ENCODE measurements around the gene RBFOX1.

RBFOX1 gene

DNA sequence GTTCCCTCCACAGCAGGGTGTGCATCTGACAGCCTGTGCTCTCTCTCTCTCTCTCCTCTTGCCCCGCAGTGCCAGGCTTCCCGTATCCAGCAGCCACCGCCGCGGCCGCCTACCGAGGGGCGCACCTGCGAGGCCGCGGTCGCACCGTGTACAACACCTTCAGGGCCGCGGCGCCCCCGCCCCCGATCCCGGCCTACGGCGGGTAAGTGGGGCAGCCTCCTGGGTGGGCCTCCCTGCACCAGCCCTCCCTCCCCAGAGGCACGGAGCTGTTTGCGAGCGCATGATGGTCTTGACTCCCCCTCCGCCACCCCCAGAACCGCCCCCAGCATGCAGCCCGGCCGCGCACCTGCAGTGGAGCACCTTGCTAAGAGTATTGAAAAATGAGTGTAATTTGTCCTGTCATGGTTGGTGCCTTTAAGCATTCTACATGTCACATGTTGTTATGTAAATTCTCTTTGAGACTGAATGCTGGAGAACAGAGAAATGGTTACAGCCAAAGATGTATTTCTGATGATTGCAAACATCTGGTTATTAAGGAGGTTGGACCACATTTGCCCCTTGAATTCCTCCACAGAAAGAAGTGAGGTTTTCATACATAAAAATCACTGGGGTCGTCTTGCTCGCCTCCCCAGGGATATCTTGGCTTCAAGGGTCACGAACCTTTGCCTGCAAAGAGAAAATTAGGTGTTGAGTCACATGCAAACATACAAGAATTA is 321.3 kb downstream of the RBFOX1 start:
- Mint-ChIP-seq H3K4me3 (no peak overlapping the region), H3K9me3 (peaks cover 7% of the 10 kb centered on the region), H3K27ac (no peak overlapping the region), H3K27me3 (no peaks in the 10 kb centered on the region), H3K4me1 (ENCODE audit: low read depth) (no peaks in the 10 kb centered on the region), H3K36me3 (ENCODE audit: low read depth) (no peaks in the 10 kb centered on the region)

DNA sequence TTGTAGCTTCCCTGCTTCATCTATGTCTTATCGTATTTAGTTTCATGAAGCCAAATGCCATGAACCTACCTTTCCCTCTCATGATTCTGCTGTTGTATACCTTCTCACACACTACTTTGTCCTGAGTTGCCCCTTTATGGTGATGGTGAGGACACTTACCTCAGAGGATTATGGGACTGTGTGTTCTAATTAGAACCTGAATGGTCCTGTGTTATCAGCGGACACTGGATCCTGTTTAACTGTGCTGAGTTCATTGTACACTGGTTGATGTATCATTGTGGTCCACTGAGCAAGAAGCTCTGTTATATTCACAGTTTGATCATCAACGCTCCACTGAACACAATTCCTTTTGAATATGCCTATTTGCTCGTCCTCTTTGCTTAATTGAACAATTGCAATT is 343.0 kb downstream of the RBFOX1 start:
- H3K4me3 Mint-ChIP-seq = no peak overlapping the region
- H3K27ac Mint-ChIP-seq = no peak overlapping the region
- H3K4me1 Mint-ChIP-seq (ENCODE audit: low read depth) = no peaks in the 10 kb centered on the region
- peaks cover 8% of the 10 kb centered on the region for H3K9me3 Mint-ChIP-seq
- H3K36me3 Mint-ChIP-seq (ENCODE audit: low read depth) = no peaks in the 10 kb centered on the region
- H3K27me3 Mint-ChIP-seq = no peaks in the 10 kb centered on the region

GRCh38 chr16:7680296-7680695 is 347.7 kb downstream of the RBFOX1 start:
- no peak overlapping the region for H3K27ac Mint-ChIP-seq
- no peaks in the 10 kb centered on the region for H3K36me3 Mint-ChIP-seq (ENCODE audit: low read depth)
- no peaks in the 10 kb centered on the region for H3K4me1 Mint-ChIP-seq (ENCODE audit: low read depth)
- H3K27me3 Mint-ChIP-seq = no peaks in the 10 kb centered on the region
- peaks cover 8% of the 10 kb centered on the region for H3K9me3 Mint-ChIP-seq
- no peak overlapping the region for H3K4me3 Mint-ChIP-seq

DNA sequence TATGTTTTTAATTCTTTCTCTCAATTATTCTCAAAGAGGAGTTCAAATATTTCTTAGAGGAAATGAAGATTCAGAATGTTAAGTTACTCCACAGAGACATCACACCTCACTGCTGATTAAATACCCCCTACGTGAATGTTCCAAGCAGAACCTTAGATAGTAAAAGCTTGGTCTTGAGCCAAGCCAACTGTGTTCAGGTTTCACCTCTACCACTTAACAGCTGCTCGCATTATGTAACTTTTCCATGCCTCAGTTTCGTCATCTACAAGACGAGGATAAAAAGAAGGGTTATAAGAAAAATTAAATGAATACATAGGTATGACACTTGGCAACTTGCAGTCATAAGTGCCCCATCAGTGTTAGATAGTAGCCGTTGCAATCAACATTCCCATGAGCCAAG is 356.2 kb downstream of the RBFOX1 start:
- Mint-ChIP-seq H3K9me3 (peaks cover 8% of the 10 kb centered on the region), H3K4me1 (ENCODE audit: low read depth) (no peaks in the 10 kb centered on the region), H3K27ac (no peak overlapping the region)

DNA sequence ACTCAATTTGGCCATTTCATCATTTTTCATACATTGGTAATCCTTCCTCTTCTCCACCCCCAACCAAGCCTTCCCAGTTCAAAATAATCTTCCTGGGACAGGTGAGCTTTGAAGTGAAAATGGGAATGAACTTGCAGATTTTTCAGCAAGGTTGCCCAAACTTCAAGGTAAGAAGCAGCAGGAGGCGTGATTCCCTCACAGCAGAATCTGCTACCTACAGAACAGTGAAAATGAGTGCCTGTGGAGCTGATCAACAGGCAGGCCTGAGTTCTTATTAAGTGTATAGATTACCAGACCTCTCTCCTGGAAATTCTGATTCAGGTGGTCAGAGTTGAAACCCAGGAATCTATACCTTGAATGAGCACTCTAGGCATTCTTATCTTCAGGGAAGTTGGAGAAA is 356.6 kb downstream of the RBFOX1 start:
- H3K36me3 Mint-ChIP-seq (ENCODE audit: low read depth) = no peaks in the 10 kb centered on the region
- peaks cover 8% of the 10 kb centered on the region for H3K9me3 Mint-ChIP-seq
- no peaks in the 10 kb centered on the region for H3K27me3 Mint-ChIP-seq
- no peaks in the 10 kb centered on the region for H3K4me1 Mint-ChIP-seq (ENCODE audit: low read depth)
- no peak overlapping the region for H3K4me3 Mint-ChIP-seq
- no peak overlapping the region for H3K27ac Mint-ChIP-seq

More for the DNA sequence above, 356.2 kb downstream of the RBFOX1 start:
- Mint-ChIP-seq H3K36me3 (ENCODE audit: low read depth) (no peaks in the 10 kb centered on the region), H3K4me3 (no peak overlapping the region), H3K27me3 (no peaks in the 10 kb centered on the region)

DNA sequence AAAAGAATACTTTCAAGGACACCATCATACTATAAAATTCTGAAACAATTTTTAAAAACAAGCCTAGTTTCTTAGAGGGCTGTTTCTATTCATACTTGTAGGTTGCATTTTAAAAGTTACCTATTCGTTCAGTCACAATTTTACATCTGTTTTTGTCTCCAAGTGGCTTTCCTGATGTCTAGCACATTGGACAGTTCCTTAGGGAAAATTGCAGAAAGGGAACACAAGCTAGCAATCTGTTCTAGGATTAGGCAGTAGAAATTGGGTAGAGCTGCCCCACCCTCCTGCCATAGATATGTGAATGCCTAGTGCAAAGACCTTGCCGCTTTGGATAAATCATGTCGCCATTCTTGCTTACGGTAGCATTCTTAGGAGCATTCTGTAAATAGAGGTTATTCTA is 358.9 kb downstream of the RBFOX1 start:
- H3K9me3 Mint-ChIP-seq = peaks cover 12% of the 10 kb centered on the region
- H3K27ac Mint-ChIP-seq = no peak overlapping the region
- H3K4me3 Mint-ChIP-seq = no peak overlapping the region
- H3K4me1 Mint-ChIP-seq (ENCODE audit: low read depth) = no peaks in the 10 kb centered on the region
- H3K27me3 Mint-ChIP-seq = no peaks in the 10 kb centered on the region
- no peaks in the 10 kb centered on the region for H3K36me3 Mint-ChIP-seq (ENCODE audit: low read depth)

DNA sequence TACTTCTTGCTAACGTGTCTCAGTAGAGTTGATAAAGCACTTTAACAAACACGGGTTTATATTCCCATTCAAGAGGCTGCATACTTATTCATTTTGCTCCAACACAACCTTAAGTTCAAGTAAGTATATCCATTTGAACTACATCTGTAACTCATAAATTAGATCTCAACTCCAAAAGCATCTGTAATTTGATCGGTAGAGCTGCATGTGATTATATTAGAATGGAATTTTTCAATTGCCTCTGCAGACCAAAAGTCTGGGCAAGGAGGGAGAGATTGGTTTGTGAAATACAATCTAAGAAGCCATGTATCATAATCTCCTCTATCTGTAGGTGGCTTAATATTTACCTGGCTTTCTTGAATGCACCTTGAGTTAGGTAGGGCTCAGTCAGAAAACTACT is 371.0 kb downstream of the RBFOX1 start:
- H3K27ac Mint-ChIP-seq = no peak overlapping the region
- H3K9me3 Mint-ChIP-seq = peaks cover 15% of the 10 kb centered on the region
- H3K27me3 Mint-ChIP-seq = no peaks in the 10 kb centered on the region
- H3K4me3 Mint-ChIP-seq = no peak overlapping the region
- H3K36me3 Mint-ChIP-seq (ENCODE audit: low read depth) = no peaks in the 10 kb centered on the region
- no peaks in the 10 kb centered on the region for H3K4me1 Mint-ChIP-seq (ENCODE audit: low read depth)

DNA sequence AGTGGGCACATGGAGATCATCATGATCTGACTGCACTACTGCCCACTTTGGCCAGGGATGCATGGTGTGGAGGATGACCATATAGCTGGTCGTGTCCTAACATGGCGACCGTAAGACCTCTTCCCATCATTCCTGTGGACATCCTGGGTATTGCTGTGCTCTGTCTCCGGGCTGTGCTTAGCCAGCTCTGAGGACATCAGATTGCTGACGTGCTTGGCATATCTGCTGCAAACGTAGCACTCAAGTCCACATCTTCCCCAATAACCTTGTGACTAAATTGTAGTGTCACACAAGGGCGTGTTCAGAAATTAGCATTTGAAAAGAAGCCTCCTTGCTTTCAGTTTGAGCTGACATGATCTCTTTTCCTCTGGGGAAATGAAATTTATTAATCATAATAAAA is 373.2 kb downstream of the RBFOX1 start:
- Mint-ChIP-seq H3K9me3 (peaks cover 25% of the 10 kb centered on the region), H3K36me3 (ENCODE audit: low read depth) (no peaks in the 10 kb centered on the region), H3K27me3 (no peaks in the 10 kb centered on the region), H3K4me1 (ENCODE audit: low read depth) (no peaks in the 10 kb centered on the region), H3K4me3 (no peak overlapping the region), H3K27ac (no peak overlapping the region)

GRCh38 chr16:7709186-7709585 is 376.5 kb downstream of the RBFOX1 start:
- Mint-ChIP-seq H3K4me1 (ENCODE audit: low read depth) (no peaks in the 10 kb centered on the region), H3K27ac (no peak overlapping the region), H3K4me3 (no peak overlapping the region), H3K9me3 (peaks cover 32% of the 10 kb centered on the region), H3K36me3 (ENCODE audit: low read depth) (no peaks in the 10 kb centered on the region), H3K27me3 (no peaks in the 10 kb centered on the region)

GRCh38 chr16:7713244-7713643 is 380.6 kb downstream of the RBFOX1 start:
- H3K4me3 Mint-ChIP-seq = no peak overlapping the region
- H3K9me3 Mint-ChIP-seq = peaks cover 30% of the 10 kb centered on the region
- no peaks in the 10 kb centered on the region for H3K27me3 Mint-ChIP-seq
- H3K27ac Mint-ChIP-seq = no peak overlapping the region
- no peaks in the 10 kb centered on the region for H3K4me1 Mint-ChIP-seq (ENCODE audit: low read depth)
- H3K36me3 Mint-ChIP-seq (ENCODE audit: low read depth) = no peaks in the 10 kb centered on the region

GRCh38 chr16:7714775-7715174 is 382.1 kb downstream of the RBFOX1 start:
- peaks cover 25% of the 10 kb centered on the region for H3K9me3 Mint-ChIP-seq
- no peaks in the 10 kb centered on the region for H3K27me3 Mint-ChIP-seq
- H3K4me3 Mint-ChIP-seq = no peak overlapping the region
- H3K36me3 Mint-ChIP-seq (ENCODE audit: low read depth) = no peaks in the 10 kb centered on the region
- H3K4me1 Mint-ChIP-seq (ENCODE audit: low read depth) = no peaks in the 10 kb centered on the region
- H3K27ac Mint-ChIP-seq = no peak overlapping the region

- Mint-ChIP-seq H3K36me3 (ENCODE audit: low read depth) (no peaks in the 10 kb centered on the region), H3K4me3 (no peak overlapping the region), H3K27ac (no peak overlapping the region), H3K27me3 (no peaks in the 10 kb centered on the region), H3K4me1 (ENCODE audit: low read depth) (no peaks in the 10 kb centered on the region), H3K9me3 (peaks cover 19% of the 10 kb centered on the region)
Observed at GRCh38 chr16:7716660-7717550, 384.3 kb downstream of the RBFOX1 start.

- Mint-ChIP-seq H3K4me3 (no peak overlapping the region), H3K27ac (no peak overlapping the region), H3K4me1 (ENCODE audit: low read depth) (no peaks in the 10 kb centered on the region), H3K36me3 (ENCODE audit: low read depth) (no peaks in the 10 kb centered on the region), H3K9me3 (peaks cover 11% of the 10 kb centered on the region), H3K27me3 (no peaks in the 10 kb centered on the region)
Observed at GRCh38 chr16:7722761-7723160, 390.1 kb downstream of the RBFOX1 start.

DNA sequence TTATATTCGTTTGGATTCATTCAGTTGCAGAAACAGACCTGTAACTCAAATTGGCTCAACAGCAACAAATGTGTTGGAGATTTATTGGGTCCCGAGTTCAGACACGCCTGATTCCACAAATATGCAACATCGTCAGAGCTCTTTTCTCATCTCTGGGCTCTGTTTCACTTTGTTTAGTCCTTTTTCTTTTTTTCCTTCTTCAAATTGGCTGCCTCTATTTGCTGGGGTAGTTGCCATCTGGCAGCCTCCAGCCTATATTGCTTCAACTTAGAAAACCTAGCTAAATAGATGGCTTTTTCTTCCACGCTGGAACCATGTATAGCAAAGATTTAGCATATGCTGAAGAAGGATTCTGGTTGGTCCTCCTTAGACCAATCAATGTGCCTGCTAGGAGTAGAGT is 398.5 kb downstream of the RBFOX1 start:
- H3K4me3 Mint-ChIP-seq = no peak overlapping the region
- H3K27ac Mint-ChIP-seq = no peak overlapping the region
- H3K36me3 Mint-ChIP-seq (ENCODE audit: low read depth) = no peaks in the 10 kb centered on the region
- no peaks in the 10 kb centered on the region for H3K27me3 Mint-ChIP-seq
- H3K4me1 Mint-ChIP-seq (ENCODE audit: low read depth) = no peaks in the 10 kb centered on the region
- H3K9me3 Mint-ChIP-seq = peaks cover 8% of the 10 kb centered on the region

- Mint-ChIP-seq H3K27ac (no peak overlapping the region), H3K9me3 (peaks cover 10% of the 10 kb centered on the region), H3K4me3 (no peak overlapping the region), H3K27me3 (no peaks in the 10 kb centered on the region), H3K36me3 (ENCODE audit: low read depth) (no peaks in the 10 kb centered on the region), H3K4me1 (ENCODE audit: low read depth) (no peaks in the 10 kb centered on the region)
Observed at GRCh38 chr16:7736138-7736665, 403.6 kb downstream of the RBFOX1 start.
